Mucosa of rectum (tissue), 2 donors: ENCODE results near the gene MOSMO.
"Not testable (repeated sequence)": the region's sequence is repeated elsewhere in the genome, so short reads cannot be mapped to it uniquely, and the experiment has no call there.

Source experiments
- H3K27ac ChIP-seq, 2 donors: one replicate each; pipeline ENCODE4 v1.7.0; 2013; ENCODE audit warnings: inconsistent platforms in 2 of 2, low read depth in 2 of 2, low read length in 2 of 2
- H3K27me3 ChIP-seq, 2 donors: one replicate each; pipeline ENCODE4 v1.7.0; 2013; ENCODE audit warnings: low read length in 2 of 2; ENCODE audit not compliant: control insufficient read depth in 2 of 2, insufficient read depth in 2 of 2
- H3K36me3 ChIP-seq, 2 donors: one replicate each; pipeline ENCODE4 v1.7.0; 2013; ENCODE audit warnings: low read length in 2 of 2; ENCODE audit not compliant: control insufficient read depth in 2 of 2, insufficient read depth in 2 of 2
- H3K4me1 ChIP-seq, 2 donors: one replicate each; pipeline ENCODE4 v1.7.0; 2013; ENCODE audit warnings: low read length in 2 of 2, mild to moderate bottlenecking in 1 of 2; ENCODE audit not compliant: control insufficient read depth in 2 of 2, insufficient read depth in 2 of 2
- H3K4me3 ChIP-seq, 2 donors: one replicate each; pipeline ENCODE4 v1.7.0; 2013; ENCODE audit warnings: low read length in 2 of 2
- H3K9ac ChIP-seq, 2 donors: one replicate each; pipeline ENCODE4 v1.7.0; 2013; ENCODE audit warnings: low read length in 2 of 2, low read depth in 1 of 2, mild to moderate bottlenecking in 1 of 2
- H3K9me3 ChIP-seq, 2 donors: one replicate each; pipeline ENCODE4 v1.7.0; 2013; ENCODE audit warnings: low read length in 2 of 2; ENCODE audit not compliant: control insufficient read depth in 2 of 2
- donor health status: healthy.
- donor health status: Normal muscosa, but diverticular disease.

The MOSMO gene

DNA sequence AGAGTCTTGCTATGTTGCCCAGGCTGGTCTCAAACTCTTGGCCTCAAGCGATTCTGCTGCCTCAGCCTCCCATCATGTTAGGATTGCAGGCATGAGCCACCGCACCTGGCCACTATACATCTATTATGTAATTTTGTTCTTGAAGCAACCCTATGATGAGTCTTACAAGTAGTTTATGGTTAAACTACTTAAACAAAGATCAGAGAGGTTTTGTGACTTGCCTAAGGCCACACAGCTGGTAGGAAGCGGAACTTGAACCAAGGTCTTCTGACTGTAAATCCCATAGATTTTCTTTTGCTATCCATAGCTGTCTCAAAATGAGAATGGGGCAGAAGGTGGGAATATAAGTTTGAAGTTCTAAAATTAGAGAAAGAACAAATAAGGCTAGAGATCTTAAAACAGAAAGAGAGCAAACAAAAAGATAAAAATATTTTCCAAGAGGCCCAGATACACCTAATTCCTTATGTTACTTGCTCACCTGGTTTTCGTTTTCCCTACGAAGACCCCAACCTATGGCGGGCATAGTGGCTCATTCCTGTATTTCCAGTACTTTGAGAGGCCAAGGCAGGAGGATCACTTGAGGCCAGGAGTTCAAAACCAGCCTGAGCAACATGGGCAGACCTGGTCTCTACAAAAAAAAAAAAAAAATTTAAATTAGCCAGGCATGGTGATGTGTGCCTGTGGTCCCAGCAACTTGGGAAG lies 116.8 kb downstream of the MOSMO start:
- no peaks in the 10 kb centered on the region for H3K36me3 ChIP-seq
- no peak overlapping the region for H3K4me3 ChIP-seq
- no peaks in the 10 kb centered on the region for H3K4me1 ChIP-seq
- no peaks in the 10 kb centered on the region for H3K9me3 ChIP-seq
- no peak overlapping the region for H3K27ac ChIP-seq
- no peak overlapping the region for H3K9ac ChIP-seq
- H3K27me3 ChIP-seq = no peaks in the 10 kb centered on the region

DNA sequence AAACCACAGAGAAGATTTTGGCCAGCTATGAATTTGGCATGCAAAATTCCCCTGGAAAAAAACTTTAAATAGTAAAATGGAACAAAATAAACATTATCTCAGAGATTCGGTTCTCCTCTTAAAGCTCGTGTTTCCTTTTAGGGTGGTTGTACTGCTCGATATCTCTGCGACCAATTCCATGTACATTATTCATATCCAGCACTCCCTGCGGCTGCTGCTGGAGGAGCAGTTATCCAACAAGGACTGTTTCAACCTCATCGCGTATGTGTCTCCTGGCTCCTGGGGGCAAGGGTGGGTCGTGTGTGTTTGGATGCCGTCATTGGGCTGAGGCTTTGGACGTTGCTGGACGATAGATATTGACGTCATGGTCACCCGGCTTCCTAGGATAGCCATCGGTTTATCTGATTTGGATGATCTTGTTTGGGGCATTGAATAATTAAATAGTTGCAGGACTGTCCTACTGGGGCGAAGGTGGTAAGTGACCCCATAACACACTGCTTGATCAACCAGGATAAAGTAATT lies 118.2 kb downstream of the MOSMO start:
- H3K27me3 ChIP-seq = no peaks in the 10 kb centered on the region
- H3K9me3 ChIP-seq = no peaks in the 10 kb centered on the region
- no peak overlapping the region for H3K4me3 ChIP-seq
- H3K27ac ChIP-seq = no peak overlapping the region
- no peak overlapping the region for H3K9ac ChIP-seq
- no peaks in the 10 kb centered on the region for H3K4me1 ChIP-seq
- no peaks in the 10 kb centered on the region for H3K36me3 ChIP-seq

DNA sequence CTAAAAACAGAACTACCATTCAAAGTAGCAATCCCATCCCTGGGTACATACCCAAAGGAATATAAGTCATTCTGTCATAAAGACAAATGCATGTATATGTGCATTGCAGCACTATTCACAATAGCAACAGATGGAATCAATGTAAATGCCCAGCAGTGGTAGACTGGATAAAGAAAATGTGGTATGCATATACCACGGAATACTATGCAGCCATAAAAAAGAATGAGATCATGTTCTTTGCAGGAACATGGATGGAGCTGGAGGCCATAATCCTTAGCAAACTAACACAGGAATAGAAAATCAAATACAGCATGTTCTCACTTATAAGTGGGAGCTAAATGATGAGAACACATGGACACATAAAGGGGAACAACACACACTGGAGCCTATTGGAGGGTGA lies 120.6 kb downstream of the MOSMO start:
- not testable (repeated sequence) for H3K27me3 ChIP-seq, H3K36me3 ChIP-seq, H3K4me3 ChIP-seq, H3K4me1 ChIP-seq, H3K9me3 ChIP-seq, H3K27ac ChIP-seq, H3K9ac ChIP-seq

DNA sequence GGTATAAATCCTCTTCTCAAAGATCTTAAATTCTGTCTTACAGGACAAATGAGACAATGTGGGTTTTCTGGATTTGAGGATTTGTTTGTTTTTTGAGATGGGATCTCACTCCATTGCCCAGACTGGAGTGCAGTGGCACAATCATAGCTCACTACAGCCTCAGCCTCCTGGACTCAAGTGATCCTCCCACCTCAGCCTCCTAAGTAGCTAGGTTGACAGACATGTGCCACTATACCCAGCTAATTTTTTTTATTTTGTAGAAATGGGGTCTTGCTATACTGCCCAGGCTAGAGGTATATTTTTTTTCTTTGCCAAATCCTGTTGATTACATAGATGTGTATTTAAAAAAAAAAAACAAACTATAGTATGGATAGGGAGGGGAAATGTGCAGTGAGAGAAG lies 122.6 kb downstream of the MOSMO start:
- H3K27ac ChIP-seq = no peak overlapping the region
- no peak overlapping the region for H3K9ac ChIP-seq
- H3K36me3 ChIP-seq = no peaks in the 10 kb centered on the region
- no peaks in the 10 kb centered on the region for H3K27me3 ChIP-seq
- H3K9me3 ChIP-seq = no peaks in the 10 kb centered on the region
- H3K4me1 ChIP-seq = no peaks in the 10 kb centered on the region
- no peak overlapping the region for H3K4me3 ChIP-seq

DNA sequence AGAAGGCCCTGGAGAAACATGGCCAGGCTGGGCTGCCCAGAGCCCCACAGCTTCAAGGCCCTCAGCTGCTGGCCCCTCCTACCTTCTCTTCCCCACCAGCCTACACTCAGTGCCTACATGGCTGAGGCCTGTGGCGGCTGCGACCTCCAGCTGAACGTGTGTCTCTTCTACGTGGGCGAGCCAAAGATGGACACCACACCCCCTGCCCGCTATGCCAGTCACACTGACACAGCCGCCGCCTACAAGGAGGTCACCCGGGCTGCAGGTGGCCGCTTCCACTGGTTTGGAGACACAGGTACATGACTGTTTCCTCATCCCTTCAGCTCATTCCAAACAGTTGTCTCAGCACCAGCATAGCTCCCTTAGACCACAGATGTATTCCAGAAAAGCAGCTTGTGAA lies 124.9 kb downstream of the MOSMO start:
- Histone ChIP-seq H3K27me3 (no peaks in the 10 kb centered on the region), H3K27ac (no peak overlapping the region), H3K36me3 (no peaks in the 10 kb centered on the region), H3K9ac (no peak overlapping the region), H3K4me1 (no peaks in the 10 kb centered on the region), H3K9me3 (no peaks in the 10 kb centered on the region), H3K4me3 (no peak overlapping the region)
